IMR-90 (cell line): ENCODE measurements around the gene LRCH3. TPM values are rescaled to one million over a fixed set of nuclear protein-coding genes. Genes with fewer than 3 reads are reported as not detected.

Experiments used
- ATAC-seq: fragments of 200-7000 bp; cut with Tn5 transposase; 2 replicates; pipeline ENCODE4 v1.9.1; 2020; ENCODE audit warnings: low read depth, mild to moderate bottlenecking, moderate library complexity
- BruUV-seq: library from RNA; stranded (reverse); fragments of 400-500 nt; replicated peaks from 2 replicates; lab custom pipeline; 2021; lab: Mats Ljungman, UMichigan
- CTCF ChIA-PET: fragments of 300-600 bp; formaldehyde crosslinking; extraction: SDS; loops from one replicate; lab custom pipeline; 2021; ENCODE audit warnings: antibody characterized with exemption; lab: Yijun Ruan, JAX
- POLR2A ChIA-PET: fragments of 300-600 bp; sonication (Branson Sonifier 250); formaldehyde crosslinking; loops from one replicate; lab custom pipeline; 2022; ENCODE audit warnings: antibody characterized with exemption; ENCODE audit not compliant: unreplicated experiment; lab: Charles Lee
- DNase-seq: peaks from one replicate; pipeline ENCODE4 v3.0.0; 2013
- H2AFZ ChIP-seq: replicated peaks from 2 replicates; pipeline ENCODE3; 2013; ENCODE audit warnings: low read length, mild to moderate bottlenecking; ENCODE audit not compliant: poor library complexity
- H2AK5ac ChIP-seq: 2 replicates; pipeline ENCODE4 v1.6.1; 2013; ENCODE audit warnings: low read depth, low read length, inconsistent platforms
- H2AK9ac ChIP-seq: replicated peaks from 2 replicates; pipeline ENCODE3; 2013; ENCODE audit warnings: mild to moderate bottlenecking, low read depth, low read length, moderate library complexity; ENCODE audit not compliant: poor library complexity
- H2BK120ac ChIP-seq: 2 replicates; pipeline ENCODE4 v1.6.1; 2013; ENCODE audit warnings: low read depth, low read length, inconsistent platforms
- H2BK15ac ChIP-seq: 3 replicates; pipeline ENCODE4 v1.6.1; 2013; ENCODE audit warnings: low read depth, low read length, inconsistent platforms
- H2BK20ac ChIP-seq: 2 replicates; pipeline ENCODE4 v1.6.1; 2013; ENCODE audit warnings: low read depth, mild to moderate bottlenecking, inconsistent platforms, low read length, moderate library complexity
- H2BK5ac ChIP-seq: 2 replicates; pipeline ENCODE4 v1.6.1; 2013; ENCODE audit warnings: mild to moderate bottlenecking, low read depth, low read length, inconsistent platforms; ENCODE audit not compliant: poor library complexity, severe bottlenecking
- H3K14ac ChIP-seq: replicated peaks from 2 replicates; pipeline ENCODE4 v1.6.1; 2013; ENCODE audit warnings: low read depth, low read length, inconsistent platforms
- H3K18ac ChIP-seq: 2 replicates; pipeline ENCODE4 v1.6.1; 2013; ENCODE audit warnings: low read depth, low read length, control low read depth
- H3K23ac ChIP-seq: 2 replicates; pipeline ENCODE4 v1.6.1; 2013; ENCODE audit warnings: low read depth, low read length, inconsistent platforms
- H3K27ac ChIP-seq: 2 replicates; pipeline ENCODE4 v1.5.1; 2013; ENCODE audit warnings: mild to moderate bottlenecking, control low read depth, low read length; ENCODE audit not compliant: insufficient read depth
- H3K27me3 ChIP-seq: 2 replicates; pipeline ENCODE4 v1.6.1; 2013; ENCODE audit warnings: low read length; ENCODE audit not compliant: control insufficient read depth, insufficient read depth
- H3K36me3 ChIP-seq: 2 replicates; pipeline ENCODE4 v1.6.1; 2013; ENCODE audit warnings: low read length, mixed read lengths; ENCODE audit not compliant: control insufficient read depth, insufficient read depth
- H3K4ac ChIP-seq: 2 replicates; pipeline ENCODE4 v1.6.1; 2013; ENCODE audit warnings: low read depth, low read length, inconsistent platforms
- H3K4me1 ChIP-seq: 2 replicates; pipeline ENCODE4 v1.6.1; 2013; ENCODE audit warnings: low read length, mixed read lengths; ENCODE audit not compliant: control insufficient read depth, insufficient read depth
- H3K4me2 ChIP-seq: 2 replicates; pipeline ENCODE4 v1.6.1; 2013; ENCODE audit warnings: low read depth, mild to moderate bottlenecking, control low read depth, low read length, moderate library complexity
- H3K4me3 ChIP-seq: 2 replicates; pipeline ENCODE4 v1.5.1; 2013; ENCODE audit warnings: low read depth, mild to moderate bottlenecking, control low read depth, low read length, moderate library complexity; ENCODE audit not compliant: insufficient read depth
- H3K56ac ChIP-seq: 2 replicates; pipeline ENCODE4 v1.6.1; 2013; ENCODE audit warnings: low read length, inconsistent platforms; ENCODE audit not compliant: insufficient read depth; ENCODE audit errors: extremely low read depth
- H3K79me1 ChIP-seq, 2 experiments: 2 replicates each; pipeline ENCODE4 v1.6.1; 2013; ENCODE audit warnings: low read length in 2 of 2, inconsistent platforms in 1 of 2, low read depth in 1 of 2
- H3K9ac ChIP-seq: 2 replicates; pipeline ENCODE4 v1.6.1; 2013; ENCODE audit warnings: low read depth, low read length, control low read depth
- H3K9me1 ChIP-seq: 2 replicates; pipeline ENCODE4 v1.6.1; 2013; ENCODE audit warnings: low read length, inconsistent platforms; ENCODE audit not compliant: insufficient read depth
- H3K9me3 ChIP-seq: 2 replicates; pipeline ENCODE4 v1.6.1; 2013; ENCODE audit warnings: low read length; ENCODE audit not compliant: control insufficient read depth, insufficient read depth
- H4K20me1 ChIP-seq: 2 replicates; pipeline ENCODE4 v1.6.1; 2013; ENCODE audit warnings: low read length, inconsistent platforms; ENCODE audit not compliant: insufficient read depth
- H4K5ac ChIP-seq: 2 replicates; pipeline ENCODE4 v1.6.1; 2013; ENCODE audit warnings: mild to moderate bottlenecking, low read depth, low read length, control low read depth
- H4K8ac ChIP-seq, 2 experiments: 2 replicates each; pipeline ENCODE4 v1.6.1; 2013; ENCODE audit warnings: low read depth in 2 of 2, low read length in 2 of 2, control low read depth in 1 of 2, inconsistent platforms in 1 of 2
- H4K91ac ChIP-seq: 2 replicates; pipeline ENCODE4 v1.6.1; 2013; ENCODE audit warnings: low read depth, low read length, inconsistent platforms; ENCODE audit not compliant: insufficient read depth
- BHLHE40 ChIP-seq: fragments of 150-350 bp; IDR thresholded peaks from 2 replicates; pipeline ENCODE4 v1.6.1; 2016; ENCODE audit warnings: mild to moderate bottlenecking, low read depth, low read length
- CEBPB ChIP-seq: IDR thresholded peaks from 2 replicates; pipeline ENCODE4 v1.6.1; 2012; ENCODE audit warnings: low read depth, low read length, improper control_type of control experiment
- MAFK ChIP-seq: IDR thresholded peaks from 2 replicates; pipeline ENCODE4 v1.6.1; 2012; ENCODE audit warnings: low read depth, low read length, improper control_type of control experiment
- MXI1 ChIP-seq: IDR thresholded peaks from 2 replicates; pipeline ENCODE4 v1.6.1; 2012; ENCODE audit warnings: low read depth, mild to moderate bottlenecking, low read length, moderate library complexity, borderline replicate concordance
- POLR2A ChIP-seq: IDR thresholded peaks from 2 replicates; pipeline ENCODE4 v1.6.1; 2012; ENCODE audit warnings: mild to moderate bottlenecking, low read depth, low read length
- RAD21 ChIP-seq: IDR thresholded peaks from 2 replicates; pipeline ENCODE4 v1.6.1; 2012; ENCODE audit warnings: low read length, improper control_type of control experiment
- RCOR1 ChIP-seq: IDR thresholded peaks from 2 replicates; pipeline ENCODE4 v1.6.1; 2012; ENCODE audit warnings: mild to moderate bottlenecking, low read length, improper control_type of control experiment; ENCODE audit not compliant: insufficient replicate concordance
- RFX5 ChIP-seq: IDR thresholded peaks from 2 replicates; pipeline ENCODE4 v1.8.0; 2012; ENCODE audit warnings: low read depth, mild to moderate bottlenecking, low read length, moderate library complexity
- SMC3 ChIP-seq: fragments of 150-350 bp; IDR thresholded peaks from 2 replicates; pipeline ENCODE4 v1.6.1; 2016; ENCODE audit warnings: low read depth, mild to moderate bottlenecking, antibody characterized with exemption, low read length, moderate library complexity
- WGBS, 2 experiments: methylation state at CpG; one replicate each; pipeline versions ENCODE4 v1.1.5 to v1.1.7; 2013; ENCODE audit warnings: missing lambda C conversion rate in 2 of 2; ENCODE audit not compliant: insufficient read length in 1 of 2; ENCODE audit errors: extremely low coverage in 2 of 2; 5-methylcytosine and 5-hydroxymethylcytosine counted together
- dilution Hi-C: fragments of 300-500 bp; cut with HindIII; formaldehyde crosslinking; loops from one replicate; pipeline ENCODE4 v1.14.3; 2018; ENCODE audit warnings: low sequenced_read_pairs; ENCODE audit not compliant: unreplicated experiment
- in situ Hi-C: fragments of 300-500 bp; cut with MboI; formaldehyde crosslinking; loops from 3 replicates; pipeline ENCODE4 v1.14.3; 2019; ENCODE audit warnings: low sequenced_read_pairs, inconsistent platforms, mixed read lengths
- intact Hi-C: fragments of 100-400 bp; cut with micrococcal nuclease; formaldehyde crosslinking; loops from 2 replicates; pipeline ENCODE4 v1.10.0; 2022
- polyA plus RNA-seq, 3 experiments: library from polyadenylated mRNA; depleted of rRNA; stranded (reverse); fragments of >200 nt; gene quantifications; 2 replicates each; pipeline ENCODE4 v1.2.3, GENCODE V29; 2012; ENCODE audit warnings: low replicate concordance in 1 of 3
- total RNA-seq: library from RNA; depleted of rRNA; stranded (reverse); fragments of >200 nt; gene quantifications from 2 replicates; pipeline ENCODE4 v1.2.3, GENCODE V29; 2012
- TF ChIP-seq, protein P1 (sequence below): conservative IDR thresholded peaks from 2 replicates; pipeline ENCODE4 v1.5.1; 2012; ENCODE audit warnings: mild to moderate bottlenecking, low read depth, low read length, improper control_type of control experiment

The LRCH3 gene
- total and polyA plus RNA-seq, 2 of the 4 experiments (the other 2 are of a cell fraction), result 28.5 to 40.5 TPM

- Histone ChIP-seq H4K20me1 (peaks cover 39% of the 10 kb centered on the region), H3K27ac (peak overlapping the region; percentile 85), H4K5ac (peak overlapping the region; percentile 75; the same call in 1 of the 2 replicates), H3K27me3 (no peaks in the 10 kb centered on the region), H3K4me1 (peaks cover 2% of the 10 kb centered on the region), H3K4me3 (peak overlapping the region; percentile 89), H4K91ac (peak overlapping the region; percentile 67), H3K18ac (peak overlapping the region; percentile 72), H3K36me3 (no peaks in the 10 kb centered on the region), H3K9ac (peak overlapping the region; percentile 88), H2AK5ac (peak overlapping the region; percentile 23; the same call in 1 of the 2 replicates), H3K14ac (peak overlapping the region; percentile 77), H2BK20ac (peak overlapping the region; percentile 24; the same call in 1 of the 2 replicates), H2BK120ac (peak overlapping the region; percentile 75), H2BK15ac (peak overlapping the region; percentile 92; the same call in 2 of the 3 replicates), H3K56ac (peak overlapping the region; percentile 56; the same call in 1 of the 2 replicates), H3K79me1 (peaks cover 7 to 17% of the 10 kb centered on the region in 2 experiments; a peak in 3 of 4 replicates), H3K4me2 (peak overlapping the region; percentile 99), H3K9me3 (no peaks in the 10 kb centered on the region), H2AK9ac (peak overlapping the region; percentile 85), H4K8ac (peak overlapping the region; percentile 45 to 70), H3K23ac (peak overlapping the region; percentile 98), H2AFZ (peak overlapping the region; percentile 100), H3K4ac (peak overlapping the region; percentile 90), H3K9me1 (peaks cover 3% of the 10 kb centered on the region; the same call in 1 of the 2 replicates), H2BK5ac (peak overlapping the region; percentile 80)
- ChIA-PET POLR2A (no interaction called here), CTCF (interaction anchor here (0.5 to 0.7 kb wide), 3 partner anchors 36 to 185 kb away, joined by 3 read pairs; no protein-coding TSS in a partner anchor)
- dilution Hi-C loops (no loop called here), intact Hi-C loops (loop anchor here (1.0 kb wide), 1 partner anchor 12 kb away; no protein-coding TSS in a partner anchor), in situ Hi-C loops (no loop called here)
- DNase-seq (peak; percentile 76), ATAC-seq (peak; percentile 36)
- 0% methylated on average over 6 of the region's 18 CpGs; no CpG with 5 or more reads in 1 of the 2 experiments for WGBS, 2 experiments
- BruUV-seq, result no TSS peak
- TF ChIP-seq RAD21, result no peak
- TF ChIP-seq CEBPB, result no peak
- TF ChIP-seq MXI1, result no peak
- TF ChIP-seq BHLHE40, result no peak
- no peak; the same call in 1 of the 2 replicates for TF ChIP-seq POLR2A
- no peak for TF ChIP-seq RCOR1
- TF ChIP-seq SMC3, result no peak
- TF ChIP-seq MAFK, result no peak
- TF ChIP-seq, protein P1, sequence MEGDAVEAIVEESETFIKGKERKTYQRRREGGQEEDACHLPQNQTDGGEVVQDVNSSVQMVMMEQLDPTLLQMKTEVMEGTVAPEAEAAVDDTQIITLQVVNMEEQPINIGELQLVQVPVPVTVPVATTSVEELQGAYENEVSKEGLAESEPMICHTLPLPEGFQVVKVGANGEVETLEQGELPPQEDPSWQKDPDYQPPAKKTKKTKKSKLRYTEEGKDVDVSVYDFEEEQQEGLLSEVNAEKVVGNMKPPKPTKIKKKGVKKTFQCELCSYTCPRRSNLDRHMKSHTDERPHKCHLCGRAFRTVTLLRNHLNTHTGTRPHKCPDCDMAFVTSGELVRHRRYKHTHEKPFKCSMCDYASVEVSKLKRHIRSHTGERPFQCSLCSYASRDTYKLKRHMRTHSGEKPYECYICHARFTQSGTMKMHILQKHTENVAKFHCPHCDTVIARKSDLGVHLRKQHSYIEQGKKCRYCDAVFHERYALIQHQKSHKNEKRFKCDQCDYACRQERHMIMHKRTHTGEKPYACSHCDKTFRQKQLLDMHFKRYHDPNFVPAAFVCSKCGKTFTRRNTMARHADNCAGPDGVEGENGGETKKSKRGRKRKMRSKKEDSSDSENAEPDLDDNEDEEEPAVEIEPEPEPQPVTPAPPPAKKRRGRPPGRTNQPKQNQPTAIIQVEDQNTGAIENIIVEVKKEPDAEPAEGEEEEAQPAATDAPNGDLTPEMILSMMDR, result no peak
- no peak for TF ChIP-seq RFX5
Observed at GRCh38 chr3:197749315-197749600, 41.8 kb upstream of the LRCH3 start.
